ENCODE results near the gene ERICH3. TPM values are rescaled to one million over a fixed set of nuclear protein-coding genes. Genes with fewer than 3 reads are reported as not detected.

The ERICH3 gene
- total and polyA plus RNA-seq, 4 donors, result 0.04 to 0.08 (median 0.05) TPM

GRCh38 chr1:74699331-74699730 is 25.7 kb upstream of the ERICH3 start (continued):
- no peak for TF ChIP-seq CTCF (IDR thresholded peaks at IDR 0.05; ENCODE audit: low read depth, low read length, missing input control)
- no peak for TF ChIP-seq MAX (IDR thresholded peaks at IDR 0.05)
- no peak for TF ChIP-seq HNF4G (IDR thresholded peaks at IDR 0.05)

GRCh38 chr1:74697832-74698231 is 24.2 kb upstream of the ERICH3 start:
- H3K4me1 ChIP-seq (ENCODE audit: control insufficient read depth in 4 of 4, insufficient read depth in 4 of 4, low read length in 3 of 4), result peaks cover 0 to 2% (median under 1%) of the 10 kb centered on the region in 4 donors
- H3K36me3 ChIP-seq (ENCODE audit: control insufficient read depth in 4 of 4, insufficient read depth in 3 of 4, low read depth in 1 of 4, low read length in 3 of 4), result peaks cover 2 to 12% (median 7%) of the 10 kb centered on the region in 4 donors
- no peak for DNase-seq (ENCODE audit: low spot score)
- no peaks in the 10 kb centered on the region for H3K9me3 ChIP-seq (ENCODE audit: control insufficient read depth in 4 of 4, low read length in 3 of 4)
- no peak overlapping the region for H3K4me3 ChIP-seq (ENCODE audit: low read depth in 1 of 3, low read length in 3 of 3)
- no peak overlapping the region for H3K9ac ChIP-seq (ENCODE audit: low read depth in 1 of 2, low read length in 2 of 2)
- H3K27me3 ChIP-seq (ENCODE audit: control insufficient read depth in 4 of 4, insufficient read depth in 4 of 4, low read length in 3 of 4), result no peaks in the 10 kb centered on the region
- WGBS, result 59% methylated on average over 2 of the region's 2 CpGs
- no peak overlapping the region for H3K27ac ChIP-seq (ENCODE audit: low read depth in 1 of 2, low read length in 2 of 2)
- TF ChIP-seq TAF1 (conservative IDR thresholded peaks at IDR 0.05) (no peak), ZBTB33 (IDR thresholded peaks at IDR 0.05) (no peak), RXRA (IDR thresholded peaks at IDR 0.05) (no peak), EGR1 (IDR thresholded peaks at IDR 0.05; ENCODE audit: low read depth in 2 of 2) (no peak), CTCF (IDR thresholded peaks at IDR 0.05; ENCODE audit: low read depth, low read length, missing input control) (no peak), FOXA1 (IDR thresholded peaks at IDR 0.05) (no peak), SP1 (IDR thresholded peaks at IDR 0.05) (no peak), YY1 (IDR thresholded peaks at IDR 0.05) (no peak), NR2F2 (IDR thresholded peaks at IDR 0.05) (no peak), RAD21 (IDR thresholded peaks at IDR 0.05) (no peak), GABPA (IDR thresholded peaks at IDR 0.05 in 1 of 2, conservative IDR thresholded peaks at IDR 0.05 in 1 of 2) (no peak), MAX (IDR thresholded peaks at IDR 0.05) (no peak), JUND (IDR thresholded peaks at IDR 0.05) (no peak), FOXA2 (IDR thresholded peaks at IDR 0.05) (no peak), REST (IDR thresholded peaks at IDR 0.05) (no peak), HNF4G (IDR thresholded peaks at IDR 0.05) (no peak), ATF3 (IDR thresholded peaks at IDR 0.05) (no peak), HNF4A (conservative IDR thresholded peaks at IDR 0.05) (no peak)

Data from liver (tissue), 9 donors.